A673 (cell line): ENCODE results near the gene ARMH3. TPM values are rescaled to one million over a fixed set of nuclear protein-coding genes. Genes with fewer than 3 reads are reported as not detected.

ENCODE experiments used
- BruUV-seq: library from RNA; stranded (reverse); fragments of 400-500 nt; replicated peaks from 2 replicates; lab custom pipeline; 2021; lab: Mats Ljungman, UMichigan
- CTCF ChIA-PET: fragments of 300-600 bp; sonication (Branson Sonifier 250); formaldehyde crosslinking; loops from one replicate; lab custom pipeline; 2022; ENCODE audit warnings: antibody characterized with exemption; lab: Charles Lee
- POLR2A ChIA-PET: fragments of 300-600 bp; sonication (Branson Sonifier 250); formaldehyde crosslinking; loops from one replicate; lab custom pipeline; 2022; ENCODE audit warnings: antibody characterized with exemption; ENCODE audit not compliant: low non-redundant PET; lab: Charles Lee
- DNase-seq: peaks from one replicate; pipeline ENCODE4 v3.0.0-alpha.2; 2015; ENCODE audit warnings: low spot score
- H3K27ac ChIP-seq: fragments of 200-600 bp; sonication (generic); 2 replicates; pipeline ENCODE4 v1.5.1; 2016; ENCODE audit warnings: mixed run types, low read depth, mild to moderate bottlenecking, mixed read lengths, antibody characterized with exemption, low read length; ENCODE audit not compliant: poor library complexity, severe bottlenecking
- H3K27me3 ChIP-seq: fragments of 200-600 bp; sonication (generic); replicated peaks from 2 replicates; pipeline ENCODE4 v1.6.1; 2017; ENCODE audit warnings: mixed run types, low read depth, mild to moderate bottlenecking, mixed read lengths, antibody characterized with exemption, low read length; ENCODE audit not compliant: insufficient read depth, poor library complexity
- H3K36me3 ChIP-seq: fragments of 200-600 bp; sonication (generic); 2 replicates; pipeline ENCODE4 v1.6.1; 2016; ENCODE audit warnings: mixed run types, mild to moderate bottlenecking, mixed read lengths, antibody characterized with exemption, low read length; ENCODE audit not compliant: insufficient read depth, poor library complexity, severe bottlenecking
- H3K4me1 ChIP-seq: fragments of 200-600 bp; sonication (generic); 2 replicates; pipeline ENCODE4 v1.6.1; 2017; ENCODE audit warnings: mixed run types, mild to moderate bottlenecking, mixed read lengths, antibody characterized with exemption, low read length; ENCODE audit not compliant: insufficient read depth, poor library complexity, severe bottlenecking
- H3K4me3 ChIP-seq: fragments of 200-600 bp; sonication (generic); 2 replicates; pipeline ENCODE4 v1.5.1; 2016; ENCODE audit warnings: low read depth, mixed run types, mild to moderate bottlenecking, mixed read lengths, low read length; ENCODE audit not compliant: poor library complexity, severe bottlenecking
- H3K9me3 ChIP-seq: fragments of 200-600 bp; sonication (generic); 2 replicates; pipeline ENCODE4 v1.6.1; 2016; ENCODE audit warnings: mixed run types, low read depth, mild to moderate bottlenecking, mixed read lengths, antibody characterized with exemption, low read length; ENCODE audit not compliant: poor library complexity, severe bottlenecking
- EZH2 ChIP-seq: fragments of 200-600 bp; sonication (generic); IDR thresholded peaks from 2 replicates; pipeline ENCODE4 v1.6.1; 2017; ENCODE audit warnings: borderline replicate concordance, low read depth, mild to moderate bottlenecking, mixed read lengths, antibody characterized with exemption, low read length; ENCODE audit not compliant: poor library complexity, severe bottlenecking
- intact Hi-C: fragments of 100-400 bp; cut with micrococcal nuclease; formaldehyde crosslinking; loops from one replicate; pipeline ENCODE4 v1.10.0; 2022; ENCODE audit not compliant: unreplicated experiment
- total RNA-seq: library from RNA; stranded (reverse); gene quantifications from 2 replicates; pipeline ENCODE4 v1.2.3, GENCODE V29; 2021
- TF ChIP-seq, protein P1 (sequence below): fragments of 300-800, 200-600 bp; sonication (generic); conservative IDR thresholded peaks from 2 replicates; pipeline ENCODE4 v1.5.1; 2017; ENCODE audit warnings: low read depth, mild to moderate bottlenecking, antibody characterized with exemption, low read length, moderate library complexity, mixed read lengths

The ARMH3 gene
- total RNA-seq, 1 experiment from 2014 or later = 17.8 TPM

DNA sequence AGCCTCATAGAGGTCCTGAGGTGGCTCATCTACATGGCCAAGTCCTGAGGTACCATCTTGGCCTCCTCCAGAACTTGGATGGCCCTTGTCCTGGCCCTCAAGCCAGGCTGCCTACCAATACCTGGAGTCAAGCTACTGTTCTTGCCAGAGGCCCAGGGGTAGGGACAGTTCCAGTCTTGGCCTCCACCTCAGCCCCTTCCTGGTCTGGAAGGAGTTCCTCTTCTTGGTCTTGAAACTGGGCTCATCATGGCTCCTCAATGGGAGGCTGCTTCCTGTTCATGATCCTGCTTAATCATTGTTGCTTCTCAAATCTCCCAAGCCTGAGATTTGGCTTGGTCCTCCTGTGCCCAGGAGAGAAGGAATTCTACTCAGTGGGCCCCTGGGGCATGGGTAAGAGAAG is 13.1 kb upstream of the ARMH3 start:
- H3K4me1 ChIP-seq = peaks cover 9% of the 10 kb centered on the region
- BruUV-seq = no TSS peak
- no peaks in the 10 kb centered on the region for H3K36me3 ChIP-seq
- H3K27me3 ChIP-seq = no peaks in the 10 kb centered on the region
- no peaks in the 10 kb centered on the region for H3K9me3 ChIP-seq
- ChIA-PET CTCF (no interaction called here), POLR2A (interaction anchor here (0.6 kb wide), 1 partner anchor 101 kb away, joined by 4 read pairs; no protein-coding TSS in a partner anchor)
- no peak overlapping the region for H3K4me3 ChIP-seq
- DNase-seq = no peak
- H3K27ac ChIP-seq = no peak overlapping the region
- TF ChIP-seq EZH2 = no peak
- TF ChIP-seq, protein P1, sequence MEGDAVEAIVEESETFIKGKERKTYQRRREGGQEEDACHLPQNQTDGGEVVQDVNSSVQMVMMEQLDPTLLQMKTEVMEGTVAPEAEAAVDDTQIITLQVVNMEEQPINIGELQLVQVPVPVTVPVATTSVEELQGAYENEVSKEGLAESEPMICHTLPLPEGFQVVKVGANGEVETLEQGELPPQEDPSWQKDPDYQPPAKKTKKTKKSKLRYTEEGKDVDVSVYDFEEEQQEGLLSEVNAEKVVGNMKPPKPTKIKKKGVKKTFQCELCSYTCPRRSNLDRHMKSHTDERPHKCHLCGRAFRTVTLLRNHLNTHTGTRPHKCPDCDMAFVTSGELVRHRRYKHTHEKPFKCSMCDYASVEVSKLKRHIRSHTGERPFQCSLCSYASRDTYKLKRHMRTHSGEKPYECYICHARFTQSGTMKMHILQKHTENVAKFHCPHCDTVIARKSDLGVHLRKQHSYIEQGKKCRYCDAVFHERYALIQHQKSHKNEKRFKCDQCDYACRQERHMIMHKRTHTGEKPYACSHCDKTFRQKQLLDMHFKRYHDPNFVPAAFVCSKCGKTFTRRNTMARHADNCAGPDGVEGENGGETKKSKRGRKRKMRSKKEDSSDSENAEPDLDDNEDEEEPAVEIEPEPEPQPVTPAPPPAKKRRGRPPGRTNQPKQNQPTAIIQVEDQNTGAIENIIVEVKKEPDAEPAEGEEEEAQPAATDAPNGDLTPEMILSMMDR = no peak
- intact Hi-C loops = no loop called here

DNA sequence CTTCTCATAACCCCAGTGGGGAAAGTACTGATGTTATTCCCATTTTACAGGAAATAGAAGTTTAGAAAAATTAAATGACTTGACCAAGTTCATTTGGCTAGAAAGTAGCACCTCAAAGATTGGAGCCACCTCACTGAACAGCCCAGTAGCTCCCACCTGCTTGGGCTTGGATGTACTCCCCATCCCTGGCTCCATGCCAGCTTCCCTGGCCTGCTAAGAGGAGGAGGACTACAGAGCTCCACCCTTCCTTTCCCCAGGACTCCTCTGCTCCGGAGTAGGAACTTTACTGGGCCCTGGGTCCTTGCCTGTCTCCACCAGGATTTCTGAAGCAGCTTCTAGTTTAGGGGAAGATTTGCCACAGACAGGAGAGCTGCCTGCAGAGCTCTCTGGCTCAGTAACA is 12.2 kb upstream of the ARMH3 start:
- ChIA-PET CTCF (interaction anchor here (0.8 kb wide), 1 partner anchor 464 kb away, joined by 3 read pairs; no protein-coding TSS in a partner anchor), POLR2A (interaction anchor here (0.6 kb wide), 1 partner anchor 47 kb away, joined by 10 read pairs; no protein-coding TSS in a partner anchor)
- Histone ChIP-seq H3K27ac (no peak overlapping the region), H3K4me1 (peaks cover 9% of the 10 kb centered on the region), H3K9me3 (no peaks in the 10 kb centered on the region), H3K36me3 (no peaks in the 10 kb centered on the region), H3K27me3 (no peaks in the 10 kb centered on the region), H3K4me3 (no peak overlapping the region)
- TF ChIP-seq, protein P1 = no peak
- TF ChIP-seq EZH2 = no peak
- TSS peak; percentile 24 for BruUV-seq
- intact Hi-C loops = no loop called here
- no peak for DNase-seq

DNA sequence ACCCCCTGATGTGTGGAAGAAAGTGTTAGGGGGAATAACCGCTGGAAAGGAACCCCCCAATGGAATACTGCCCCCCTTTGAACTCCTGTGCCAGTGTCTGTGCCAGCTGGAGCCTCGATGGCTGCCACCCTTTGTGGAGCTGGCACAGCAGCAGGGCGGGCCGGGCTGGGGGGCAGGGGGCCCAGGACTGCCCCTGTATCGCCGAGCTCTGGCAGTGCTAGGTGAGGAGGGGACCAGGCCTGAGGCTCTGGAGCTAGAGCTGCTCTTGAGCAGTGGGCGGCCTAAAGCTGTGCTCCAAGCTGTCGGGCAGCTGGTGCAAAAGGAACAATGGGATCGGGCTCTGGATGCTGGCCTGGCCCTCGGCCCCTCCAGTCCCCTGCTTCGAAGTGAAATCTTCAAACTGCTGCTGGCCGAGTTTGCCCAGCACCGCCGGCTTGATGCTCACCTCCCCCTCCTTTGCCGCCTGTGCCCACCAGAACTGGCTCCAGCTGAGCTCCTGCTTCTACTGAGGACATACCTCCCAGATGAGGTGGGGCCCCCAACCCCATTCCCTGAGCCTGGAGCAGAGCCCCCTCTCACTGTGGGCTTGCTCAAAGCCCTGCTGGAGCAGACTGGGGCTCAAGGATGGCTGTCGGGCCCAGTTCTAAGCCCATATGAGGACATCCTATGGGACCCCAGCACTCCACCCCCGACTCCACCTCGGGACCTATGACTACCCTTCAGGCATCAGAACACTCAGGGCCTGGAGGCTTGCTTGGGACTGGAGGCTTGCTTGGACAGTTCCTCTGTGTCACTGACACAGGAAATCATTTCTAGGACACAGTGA is 11.3 kb upstream of the ARMH3 start:
- CTCF ChIA-PET = interaction anchor here (0.8 to 1.3 kb wide), 2 partner anchors 227 to 463 kb away, joined by 3 to 6 read pairs; no protein-coding TSS in a partner anchor
- POLR2A ChIA-PET = no interaction called here
- Histone ChIP-seq H3K4me1 (peaks cover 9% of the 10 kb centered on the region), H3K36me3 (no peaks in the 10 kb centered on the region), H3K27me3 (no peaks in the 10 kb centered on the region), H3K4me3 (no peak overlapping the region), H3K27ac (no peak overlapping the region), H3K9me3 (no peaks in the 10 kb centered on the region)
- no TSS peak for BruUV-seq
- TF ChIP-seq, protein P1 = no peak
- no peak for TF ChIP-seq EZH2
- DNase-seq = no peak
- intact Hi-C loops = no loop called here
